Fibroblast of the aortic adventitia (primary cell): ENCODE measurements around the gene KDM6A. TPM values are rescaled to one million over a fixed set of nuclear protein-coding genes. Genes with fewer than 3 reads are reported as not detected.
"Not testable (repeated sequence)": the region's sequence is repeated elsewhere in the genome, so short reads cannot be mapped to it uniquely, and the experiment has no call there.

Source experiments
- DNase-seq: peaks from one replicate; pipeline ENCODE4 v3.0.0-alpha.2; 2010; ENCODE audit warnings: low read depth
- H3K4me3 ChIP-seq: 2 replicates; pipeline ENCODE4 v1.5.1; 2011; ENCODE audit warnings: low read depth, mild to moderate bottlenecking, control low read depth, low read length, moderate library complexity
- CTCF ChIP-seq: IDR thresholded peaks from 2 replicates; pipeline ENCODE4 v1.5.1; 2011; ENCODE audit warnings: mild to moderate bottlenecking, low read length, control low read depth, inconsistent platforms; ENCODE audit not compliant: insufficient read depth
- total RNA-seq: library from RNA; depleted of rRNA; stranded (reverse); fragments of >200 nt; gene quantifications from 2 replicates; pipeline ENCODE4 v1.2.3, GENCODE V29; 2012; ENCODE audit warnings: low replicate concordance

Gene KDM6A
- total RNA-seq, 1 donor: 20.6 TPM

GRCh38 chrX:44889824-44890223 lies 16.8 kb downstream of the KDM6A start:
- no peak for DNase-seq
- H3K4me3 ChIP-seq: no peak overlapping the region
- no peak for TF ChIP-seq CTCF

DNA sequence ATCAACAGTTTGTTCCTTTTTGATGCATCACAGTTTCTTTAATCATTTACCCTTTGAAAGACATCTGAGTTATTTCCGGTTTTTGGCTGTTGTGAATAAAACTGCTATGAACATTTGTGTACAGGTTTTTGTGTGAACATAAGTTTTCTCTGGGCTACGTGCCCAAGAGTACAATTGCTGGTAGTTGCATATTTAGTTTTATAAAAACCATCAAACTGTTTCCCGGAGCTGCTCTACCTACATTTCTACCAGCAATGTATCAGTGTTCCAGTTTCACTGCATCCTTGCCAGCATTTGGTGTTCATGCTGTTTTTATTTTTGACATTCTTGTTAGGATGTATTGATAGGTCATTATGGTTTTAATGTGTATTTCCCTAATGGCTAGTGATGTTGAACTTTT lies 17.3 kb downstream of the KDM6A start:
- no peak for TF ChIP-seq CTCF
- no peak for DNase-seq
- no peak overlapping the region for H3K4me3 ChIP-seq

- not testable (repeated sequence) for H3K4me3 ChIP-seq, DNase-seq
These were observed 17.7 kb downstream of the KDM6A start for GRCh38 chrX:44890687-44891086.

DNA sequence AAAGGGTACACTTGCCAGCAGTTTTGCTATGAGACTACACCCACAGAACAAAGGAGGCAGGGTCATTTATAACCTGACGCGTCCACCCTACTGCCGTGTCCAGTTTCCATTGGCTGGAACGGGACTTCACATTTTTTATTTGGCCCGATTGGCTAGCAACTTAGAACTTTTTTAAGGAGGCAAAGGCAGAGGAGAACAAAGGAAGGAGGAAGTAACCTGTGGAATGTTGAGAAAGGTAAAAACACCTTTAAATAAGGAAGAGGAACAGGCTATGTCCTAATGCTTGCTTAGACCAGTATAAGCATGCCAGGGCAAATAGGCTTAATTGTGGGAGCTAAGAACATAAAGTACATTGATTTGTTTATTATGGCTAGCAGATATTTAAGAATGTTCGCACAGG lies 18.7 kb downstream of the KDM6A start:
- TF ChIP-seq CTCF: no peak
- H3K4me3 ChIP-seq: no peak overlapping the region
- DNase-seq: no peak

GRCh38 chrX:44896876-44897186 lies 23.8 kb downstream of the KDM6A start:
- H3K4me3 ChIP-seq: no peak overlapping the region
- DNase-seq: no peak
- TF ChIP-seq CTCF: no peak

GRCh38 chrX:44897539-44897938 lies 24.6 kb downstream of the KDM6A start:
- TF ChIP-seq CTCF: no peak

GRCh38 chrX:44898411-44899221 lies 25.6 kb downstream of the KDM6A start:
- TF ChIP-seq CTCF: no peak

More at GRCh38 chrX:44897539-44897938, 24.6 kb downstream of the KDM6A start:
- DNase-seq: no peak
- no peak overlapping the region for H3K4me3 ChIP-seq

More at GRCh38 chrX:44898411-44899221, 25.6 kb downstream of the KDM6A start:
- DNase-seq: peak; percentile 26
- H3K4me3 ChIP-seq: no peak overlapping the region
